NCI-H2029 treated with DMSO at 0.1 percent for 48 hours (cell line): Measurements from ENCODE around the gene ITGAE.
A peak's percentile ranks its signal among the peaks of the same experiment; 100 is the strongest.
"Not testable (repeated sequence)": the region's sequence is repeated elsewhere in the genome, so short reads cannot be mapped to it uniquely, and the experiment has no call there.

Experiments used
- DNase-seq: peaks from one replicate; lab custom pipeline; 2025; lab: John Stamatoyannopoulos, UW

ITGAE gene

DNA sequence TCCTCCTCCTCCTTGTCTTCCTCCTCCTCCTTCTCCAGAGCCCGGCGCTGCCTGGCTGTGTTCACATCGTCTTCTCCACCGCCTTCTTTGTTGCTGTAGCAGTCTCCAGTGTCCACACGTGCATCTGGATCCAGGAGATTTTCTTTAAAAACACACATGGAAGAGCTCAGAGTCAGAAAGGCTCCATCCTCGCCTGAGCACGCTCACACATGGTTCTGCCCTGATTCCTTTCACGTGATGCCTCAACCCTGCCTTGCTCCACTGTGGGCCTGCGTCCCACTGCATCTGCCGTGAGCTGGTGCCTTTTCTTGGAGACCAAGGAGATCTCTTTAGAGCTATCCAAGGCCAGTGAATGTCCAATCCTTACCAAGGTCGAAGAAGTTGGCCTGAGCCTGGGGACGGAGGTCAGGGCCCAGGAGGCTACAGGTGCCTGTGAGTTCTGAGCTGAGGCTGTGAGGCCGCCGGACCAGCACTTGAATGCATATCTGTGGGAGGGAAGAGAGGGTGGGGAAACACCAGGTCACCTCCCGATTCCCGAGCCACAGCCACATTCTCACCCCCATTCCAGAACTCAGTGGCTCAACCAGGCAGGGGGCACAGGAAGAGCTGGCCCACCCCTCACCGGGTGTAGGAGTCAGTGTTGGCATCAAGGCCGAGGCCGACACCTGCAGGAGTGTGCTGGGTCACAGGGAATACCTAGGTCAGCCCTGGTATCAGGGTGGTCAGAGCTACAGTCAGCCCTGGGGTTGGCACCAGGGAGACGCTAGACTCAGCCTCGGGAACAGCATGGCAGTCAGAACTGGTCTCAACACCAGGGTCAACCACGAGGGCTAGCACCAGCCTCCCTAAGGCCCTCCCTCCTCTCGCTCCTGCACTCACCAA, 39.7 kb downstream of the ITGAE start:
- DNase-seq, result no peak

DNA sequence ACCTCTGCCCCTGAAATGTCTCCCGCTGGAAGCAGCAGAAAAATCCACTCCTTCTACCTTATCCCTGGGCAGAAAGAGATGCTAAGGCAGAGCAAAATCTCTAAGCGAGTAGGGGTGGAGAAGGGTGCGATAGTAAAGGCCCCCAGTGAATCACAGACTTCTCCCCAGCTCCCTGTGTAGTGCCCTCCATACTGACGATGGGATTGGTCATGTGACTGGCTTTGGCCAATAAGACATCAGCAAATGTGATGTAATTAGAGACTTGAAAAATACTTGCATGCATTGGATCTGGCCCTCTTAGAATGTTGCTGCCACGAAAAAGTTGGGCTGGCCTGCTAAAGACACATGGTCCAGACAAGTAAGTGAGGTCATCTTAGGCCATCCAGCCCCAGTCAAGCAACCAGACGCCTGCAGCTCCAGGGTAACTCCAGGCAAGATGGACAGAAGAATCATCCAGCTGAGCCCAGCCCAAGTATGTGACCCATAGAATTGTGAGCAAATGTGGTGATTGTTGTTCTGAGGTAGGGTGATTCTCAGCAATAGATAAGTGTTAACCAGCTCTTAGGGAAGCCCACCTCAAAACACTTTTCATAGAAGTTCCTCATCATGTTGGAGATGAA, 41.3 kb downstream of the ITGAE start:
- no peak for DNase-seq

DNA sequence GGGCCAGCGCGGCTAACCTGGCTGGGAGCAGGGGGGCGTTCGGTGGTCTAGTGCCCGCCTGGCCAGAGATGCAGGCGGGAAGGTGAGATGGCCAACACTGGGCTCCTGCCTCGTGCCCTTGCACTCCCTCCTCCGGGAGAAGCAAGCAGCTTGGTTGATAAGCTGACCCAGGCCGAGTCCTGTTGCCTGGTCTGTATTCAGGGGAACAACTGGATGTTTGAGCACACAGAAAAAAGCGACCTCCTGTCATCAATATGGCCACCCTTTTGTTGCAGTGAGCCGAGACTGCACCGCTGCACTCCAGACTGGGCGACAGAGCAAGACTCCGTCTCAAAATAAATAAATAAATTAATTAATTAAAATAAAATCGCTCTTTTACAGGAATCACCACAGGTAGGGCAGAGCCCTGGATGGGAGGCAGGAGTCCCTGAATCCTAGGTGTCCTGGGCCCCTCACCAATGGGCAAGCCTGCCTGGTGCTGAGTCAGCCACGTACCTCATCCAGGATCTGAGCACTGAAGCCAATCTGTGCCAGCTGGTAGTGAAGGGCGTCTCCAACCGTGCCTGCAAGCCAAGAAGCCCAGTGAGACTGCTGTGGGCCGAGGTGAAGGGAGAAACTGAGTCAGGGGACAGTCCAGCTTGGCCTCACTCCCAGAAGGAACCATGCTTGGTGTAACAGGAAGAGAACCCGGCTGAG, 45.5 kb downstream of the ITGAE start:
- DNase-seq, result peak; percentile 3

DNA sequence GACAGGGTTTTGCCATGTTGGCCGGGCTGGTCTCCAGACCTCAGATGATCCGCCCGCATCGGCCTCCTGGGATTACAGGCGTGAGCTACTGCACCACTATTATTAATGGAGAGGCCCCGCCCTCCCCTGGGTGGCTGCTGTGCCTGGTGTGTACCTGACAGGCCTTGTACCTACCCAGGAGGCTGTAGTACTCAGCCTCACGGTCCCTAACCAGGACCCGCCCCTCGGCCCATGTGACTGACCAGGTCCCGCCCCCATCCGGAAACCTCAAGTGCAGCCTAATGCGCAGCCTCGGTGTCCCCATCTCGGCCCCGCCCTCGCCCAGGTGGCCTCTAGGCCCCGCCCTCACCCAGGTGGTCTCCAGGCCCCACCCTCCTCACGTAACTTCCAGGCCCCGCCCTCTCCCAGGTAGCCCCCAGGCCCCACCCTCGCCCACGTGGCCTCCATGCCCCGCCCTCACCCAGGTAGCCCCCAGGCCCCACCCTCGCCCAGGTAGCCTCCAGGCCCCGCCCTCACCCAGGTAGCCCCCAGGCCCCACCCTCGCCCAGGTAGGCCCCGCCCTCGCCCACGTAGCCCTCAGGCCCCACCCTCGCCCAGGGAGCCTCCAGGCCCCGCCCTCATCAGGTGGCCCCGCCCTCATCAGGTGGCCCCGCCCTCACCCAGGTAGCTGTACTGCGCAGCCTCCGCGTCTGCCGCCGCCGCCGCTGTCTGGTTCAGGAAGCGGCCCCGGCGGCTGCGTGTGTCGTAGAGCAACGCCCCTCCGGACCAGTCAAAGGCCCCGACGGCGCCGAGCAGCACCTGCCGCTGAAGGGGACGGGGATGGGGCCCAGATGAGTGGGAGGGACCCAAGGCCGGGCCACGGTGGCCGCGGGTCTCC, 46.3 kb downstream of the ITGAE start:
- DNase-seq, result peak; percentile 72

DNA sequence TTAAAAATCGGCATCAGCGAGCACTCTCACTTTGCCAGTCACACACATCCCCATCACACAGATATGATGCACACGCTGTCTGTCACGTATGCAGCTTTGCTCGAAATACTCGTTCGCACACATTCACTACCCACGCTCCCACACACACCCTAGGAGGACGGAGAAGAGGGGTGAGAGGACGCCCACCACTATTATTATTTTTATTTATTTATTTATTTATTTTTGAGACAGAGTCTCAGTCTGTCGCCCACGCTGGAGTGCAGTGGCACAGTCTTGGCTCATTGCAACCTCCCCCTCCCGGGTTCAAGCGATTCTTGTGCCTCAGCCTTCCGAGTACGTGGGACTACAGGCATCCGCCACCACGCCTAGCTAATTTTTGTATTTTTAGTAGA, 46.9 kb downstream of the ITGAE start:
- no peak for DNase-seq

DNA sequence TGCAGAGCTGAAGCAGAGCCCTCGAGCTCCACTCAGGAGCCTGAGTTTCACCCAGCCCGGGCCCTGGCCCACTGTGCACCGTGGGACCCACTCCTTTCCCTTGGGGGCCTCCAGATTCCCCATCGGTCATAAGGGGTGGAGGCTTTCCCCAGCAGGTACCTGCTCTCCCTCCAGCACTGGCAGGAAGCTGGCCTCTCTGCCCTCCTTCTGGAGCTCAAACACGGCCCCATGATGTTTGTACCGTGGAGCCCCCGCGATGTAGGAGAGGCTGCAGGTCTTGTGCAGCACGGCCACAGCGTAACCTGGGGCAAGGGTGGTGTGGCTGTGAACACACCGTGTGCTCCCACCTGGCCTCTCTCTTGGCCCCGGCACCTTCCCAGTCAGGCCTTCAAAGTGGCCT, 47.4 kb downstream of the ITGAE start:
- no peak for DNase-seq

DNA sequence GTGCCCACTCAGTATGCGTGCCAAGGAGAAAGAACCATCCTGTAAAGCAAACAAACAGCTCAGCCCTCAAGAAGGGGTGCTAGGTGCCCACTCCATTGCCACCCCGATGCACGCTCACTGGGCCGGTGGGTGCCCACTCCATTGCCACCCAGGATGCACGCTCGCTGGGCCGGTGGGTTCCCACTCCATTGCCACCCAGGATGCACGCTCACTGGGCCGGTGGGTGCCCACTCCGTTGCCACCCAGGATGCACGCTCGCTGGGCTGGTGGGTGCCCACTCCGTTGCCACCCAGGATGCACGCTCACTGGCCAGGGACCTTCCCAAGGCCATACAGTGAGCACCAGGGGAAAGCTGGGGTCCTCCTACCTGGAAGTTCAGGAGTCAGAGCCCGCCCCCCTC, 49.2 kb downstream of the ITGAE start:
- DNase-seq, result no peak

DNA sequence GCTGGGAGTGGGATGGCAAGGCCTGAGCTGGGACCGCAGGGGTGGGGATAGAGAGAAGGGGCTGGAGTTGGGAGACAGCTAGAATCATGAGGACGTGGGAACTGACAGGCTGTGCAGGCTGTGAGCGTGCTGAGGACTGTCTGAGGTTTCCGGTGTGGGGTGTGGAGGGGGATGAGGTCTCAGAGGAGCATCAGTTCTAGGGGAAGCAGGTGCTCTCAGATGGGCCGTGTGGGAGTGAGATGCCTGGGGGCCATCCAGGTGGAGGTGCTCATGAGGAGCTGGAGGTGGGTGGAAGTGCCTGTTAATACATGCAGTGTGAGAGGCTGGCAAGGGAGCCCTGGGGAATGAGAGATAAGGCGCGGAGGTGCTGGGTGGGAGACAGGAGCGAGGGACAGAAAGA, 50.1 kb downstream of the ITGAE start:
- DNase-seq, result no peak

DNA sequence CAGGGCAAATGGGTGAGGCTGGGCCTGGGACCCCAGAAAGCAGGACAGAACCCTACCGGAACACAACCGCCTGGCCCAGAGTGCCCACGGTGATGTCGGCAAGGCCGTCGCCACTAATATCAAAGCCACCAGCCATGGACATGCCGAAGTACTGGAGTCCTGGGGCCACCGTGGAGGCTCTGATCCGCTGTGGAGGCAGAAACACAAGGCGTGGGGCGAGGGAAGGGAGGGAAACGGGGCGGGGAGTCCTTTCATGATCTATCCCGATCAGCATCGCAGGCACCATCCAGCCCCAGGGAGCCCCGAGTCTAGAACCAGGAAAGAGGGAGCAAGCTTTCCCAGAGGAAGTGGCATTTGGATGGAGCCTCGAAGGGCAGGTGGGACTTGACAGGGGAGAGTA, 50.7 kb downstream of the ITGAE start:
- no peak for DNase-seq

DNA sequence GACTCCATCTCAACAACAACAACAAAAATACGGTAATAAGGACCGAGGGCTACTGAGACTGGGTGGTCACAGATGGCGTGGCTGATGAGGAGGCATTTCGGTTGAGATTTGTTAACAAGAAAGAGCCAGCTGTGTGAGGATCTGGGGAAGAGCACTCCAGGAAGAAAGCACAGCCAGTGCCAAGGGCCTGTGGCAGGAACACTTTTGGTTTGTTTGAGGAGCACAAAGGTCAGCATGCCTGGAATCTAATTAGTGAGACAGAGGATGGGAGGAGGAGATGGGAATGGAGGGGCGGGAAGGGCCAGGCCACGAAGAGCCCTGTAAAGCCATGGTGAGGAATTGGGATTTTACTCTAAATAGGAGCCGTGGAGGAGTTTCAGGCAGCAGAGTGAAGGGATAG, 52.4 kb downstream of the ITGAE start:
- DNase-seq, result no peak

DNA sequence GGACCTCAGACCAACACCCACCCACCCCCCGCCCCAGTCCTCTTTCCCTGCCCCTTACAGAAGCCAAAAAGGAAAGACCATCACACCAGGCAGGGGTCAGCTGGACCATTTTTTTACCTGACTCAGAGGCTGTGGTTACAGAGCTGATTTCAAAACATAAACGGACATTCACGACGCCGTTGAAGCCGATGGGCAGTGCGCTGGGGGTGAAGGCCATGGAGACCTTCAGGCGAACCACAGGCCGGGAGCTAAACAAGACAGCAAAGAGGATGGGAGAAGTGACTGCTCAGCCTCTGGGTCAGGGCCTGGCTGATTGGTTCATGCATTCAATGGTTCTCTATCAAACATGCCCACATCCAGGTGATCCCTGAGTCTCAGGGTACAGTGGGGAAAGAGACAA, 53.2 kb downstream of the ITGAE start:
- DNase-seq, result no peak

DNA sequence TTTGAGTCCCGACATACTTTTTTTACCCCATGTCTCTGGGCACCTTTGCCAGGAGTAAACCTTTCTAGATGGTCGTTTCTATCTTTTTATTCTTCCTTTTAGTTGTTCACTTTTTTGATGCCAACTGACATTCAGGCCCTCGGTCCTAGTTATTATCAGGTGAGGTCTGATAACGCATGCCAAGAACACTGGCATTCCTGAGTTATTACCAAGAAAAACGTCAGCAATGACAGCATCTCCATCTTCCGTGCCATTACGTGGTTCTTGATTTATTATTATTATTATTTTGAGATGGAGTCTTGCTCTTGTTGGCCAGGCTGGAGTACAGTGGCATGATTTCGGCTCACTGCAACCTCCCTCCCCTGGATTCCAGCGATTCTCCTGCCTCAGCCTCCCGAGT, 55.9 kb downstream of the ITGAE start:
- no peak for DNase-seq

DNA sequence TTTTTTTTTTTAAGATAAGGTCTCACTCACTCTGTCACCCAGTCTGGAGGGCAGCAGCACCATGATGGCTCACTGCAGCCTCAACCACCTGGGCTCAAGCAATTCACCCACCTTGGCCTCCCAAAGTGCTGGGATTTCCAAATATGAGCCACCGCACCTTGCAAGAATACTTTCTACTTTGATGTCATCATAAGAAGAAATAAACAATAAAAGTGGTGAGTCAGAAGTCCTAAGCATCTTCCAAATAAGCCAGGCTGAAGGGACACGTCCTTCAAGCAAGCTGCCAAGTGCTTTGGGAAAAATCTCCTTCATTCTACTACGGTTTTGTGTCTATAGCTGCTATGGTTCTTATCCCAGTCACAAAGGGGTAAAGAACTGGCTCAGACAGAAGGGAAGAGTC, 57.0 kb downstream of the ITGAE start:
- DNase-seq, result no peak

DNA sequence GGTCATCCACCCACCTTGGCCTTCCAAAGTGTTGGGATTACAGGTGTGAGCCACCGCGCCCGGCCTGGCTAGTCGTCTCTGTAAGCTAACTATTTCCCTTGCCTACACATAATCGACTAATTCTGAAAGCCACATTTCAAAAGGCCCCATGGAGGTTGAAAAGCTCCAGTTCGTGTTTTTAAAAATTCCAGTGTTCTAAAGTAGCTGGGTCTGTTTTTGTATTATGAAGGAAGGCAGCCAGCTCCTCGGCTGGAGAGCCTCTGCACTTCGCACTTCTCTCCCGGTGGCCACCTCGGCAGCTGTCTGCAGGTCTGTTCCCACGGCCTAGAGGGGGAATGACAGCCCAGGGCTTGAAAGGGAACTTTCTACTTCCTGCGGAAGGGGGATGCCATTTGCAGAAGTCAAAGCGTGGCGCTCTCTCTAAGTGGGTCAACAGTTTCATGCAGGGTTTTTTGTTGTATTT, 60.3 kb downstream of the ITGAE start:
- DNase-seq, result no peak

DNA sequence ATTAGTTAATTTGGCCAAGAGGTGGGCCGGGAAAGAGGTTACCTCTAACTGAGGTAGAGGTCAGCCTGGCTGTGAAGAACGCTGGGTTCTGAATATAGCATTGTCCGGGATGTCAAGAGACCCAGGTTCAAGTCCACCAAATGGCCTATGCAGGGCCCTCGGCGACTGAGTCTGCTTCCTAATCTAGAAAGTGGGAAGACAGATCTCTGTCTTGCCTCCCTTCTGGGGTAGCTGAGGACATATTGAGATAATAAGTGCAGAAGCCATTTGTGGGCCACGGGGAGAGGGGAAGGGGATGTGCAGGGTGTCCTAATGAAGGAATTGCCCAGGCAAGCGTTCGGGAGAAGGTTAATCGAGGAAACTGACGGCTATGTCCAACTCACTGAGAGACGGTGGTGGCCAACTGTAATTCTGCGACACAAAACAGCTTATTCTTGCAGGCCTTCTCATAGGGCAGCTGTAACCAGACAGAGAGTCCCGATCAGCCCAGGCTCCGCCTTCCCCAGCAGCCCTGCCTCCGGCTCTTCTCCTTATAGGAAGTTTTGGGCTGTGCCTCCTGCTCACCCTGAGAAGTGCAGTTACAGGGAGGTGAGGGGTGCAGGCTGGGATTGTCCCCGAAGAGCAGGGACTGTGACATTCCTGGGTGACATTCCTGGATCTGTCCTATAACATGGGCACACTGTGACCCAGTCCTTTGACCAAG, 61.4 kb downstream of the ITGAE start:
- DNase-seq, result no peak

DNA sequence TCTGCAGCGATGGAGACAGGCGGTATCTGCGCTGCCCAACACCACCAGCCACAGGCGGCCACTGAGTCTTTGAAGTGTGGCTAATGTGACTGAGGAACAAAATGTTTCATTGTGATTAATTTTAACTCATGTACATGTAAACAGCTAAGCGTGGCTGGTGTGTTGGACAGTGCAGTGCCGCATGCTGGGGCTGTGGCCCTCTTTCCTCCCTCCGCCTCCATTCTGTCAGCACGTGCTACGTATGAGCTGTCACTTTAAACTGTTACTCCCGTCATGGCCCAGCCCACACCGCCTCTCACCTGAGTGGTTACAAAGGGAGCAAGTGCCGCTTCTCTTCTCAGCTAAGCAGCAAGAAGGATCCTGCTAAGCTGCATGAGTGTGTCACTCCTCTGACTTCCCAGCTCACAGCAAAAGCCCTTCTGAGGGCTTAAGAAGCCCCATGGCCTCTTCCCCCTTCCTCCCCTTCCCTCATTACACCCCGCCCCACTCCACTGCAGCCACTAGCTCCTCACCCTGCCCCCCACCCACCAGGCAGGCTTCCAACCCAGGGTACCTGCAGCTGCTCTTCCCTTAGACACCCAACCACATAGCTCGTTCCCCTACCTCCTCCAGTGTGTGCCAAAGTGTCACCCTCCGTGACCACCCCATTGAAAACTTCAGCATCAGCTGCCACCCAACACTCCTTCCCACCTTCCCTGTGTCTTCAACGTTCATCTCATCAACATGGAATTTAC, 62.3 kb downstream of the ITGAE start:
- peak; percentile 5 for DNase-seq

DNA sequence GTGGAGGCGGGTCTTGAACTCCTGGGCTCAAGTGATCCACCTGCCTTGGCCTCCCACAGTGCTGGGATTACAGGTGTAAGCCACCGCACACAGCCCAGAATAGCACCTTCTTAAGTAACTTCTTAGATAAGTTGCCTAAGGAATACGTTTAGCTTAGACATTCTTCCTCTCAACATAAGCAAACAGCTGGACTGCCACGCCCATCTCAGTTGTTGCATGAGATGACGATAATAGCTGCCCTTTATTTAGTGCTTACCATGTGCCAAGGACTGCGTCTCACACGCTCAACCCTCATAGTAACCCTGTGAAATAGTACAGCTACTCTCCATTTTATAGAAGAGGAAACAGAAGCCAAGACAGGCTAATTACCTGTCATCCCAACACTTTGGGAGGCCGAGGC, 65.5 kb downstream of the ITGAE start:
- DNase-seq, result no peak

DNA sequence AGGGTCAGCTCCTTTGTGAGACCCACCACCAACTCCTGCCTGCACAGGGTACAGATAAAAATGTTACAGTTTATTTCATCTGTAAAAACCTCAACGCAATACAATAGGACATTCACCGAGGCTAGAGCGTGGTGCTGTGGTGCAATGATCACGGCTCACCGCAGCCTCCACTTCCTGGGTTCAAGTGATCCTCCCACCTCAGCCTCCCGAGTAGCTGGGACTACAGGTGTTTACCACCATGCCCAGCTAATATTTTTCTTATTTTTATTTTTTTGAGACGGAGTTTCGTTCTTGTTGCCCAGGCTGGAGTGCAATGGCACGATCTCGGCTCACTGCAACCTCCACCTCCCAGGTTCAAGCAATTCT, 66.1 kb downstream of the ITGAE start:
- not testable (repeated sequence) for DNase-seq

DNA sequence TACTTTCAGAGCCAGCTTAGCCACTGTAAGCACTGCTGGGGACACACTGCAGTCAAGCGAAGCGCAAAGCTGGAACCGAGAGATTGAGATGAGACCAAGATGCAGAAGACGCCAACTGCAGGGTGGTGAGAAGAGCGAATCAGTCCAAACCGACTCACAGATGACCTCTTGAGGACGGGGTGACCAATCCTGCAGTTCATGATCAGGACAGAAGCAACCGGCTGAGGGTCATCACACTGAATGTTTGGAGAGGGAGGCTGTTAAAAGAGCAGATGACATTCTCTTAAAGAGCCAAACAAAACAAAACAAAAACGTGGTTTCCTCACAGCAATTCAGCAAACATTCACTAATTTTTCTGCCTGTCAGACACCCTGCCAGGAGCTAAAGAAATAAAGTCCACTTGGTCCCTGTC, 68.8 kb downstream of the ITGAE start:
- DNase-seq, result no peak

DNA sequence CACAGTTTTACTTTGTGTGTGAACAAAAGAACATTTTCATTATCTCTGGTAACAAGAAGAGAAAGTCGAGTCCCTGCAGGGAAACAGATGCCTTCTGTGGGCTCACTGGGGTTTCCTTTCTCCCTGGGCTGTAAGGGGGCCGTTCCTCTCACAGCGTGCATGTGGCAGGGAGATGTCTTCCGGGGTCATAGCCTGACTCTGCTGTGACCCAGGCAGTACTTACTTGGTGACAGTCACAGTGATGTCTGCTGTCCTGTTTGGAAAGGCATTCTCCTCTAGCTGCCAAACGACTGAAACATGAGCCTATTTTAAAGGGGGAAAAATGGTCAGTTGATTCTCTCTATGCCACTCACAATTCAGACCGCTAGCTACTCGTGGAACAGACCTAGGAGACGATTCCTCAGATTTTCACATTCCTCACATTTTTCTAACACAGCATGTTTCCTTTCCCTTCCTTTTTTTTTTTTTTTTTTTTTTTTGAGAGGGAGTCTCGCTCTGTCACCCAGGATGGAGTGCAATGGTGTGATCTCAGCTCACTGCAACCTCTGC, 70.0 kb downstream of the ITGAE start:
- no peak for DNase-seq
